Measurements from ENCODE around the gene DENND10.
"Not testable (repeated sequence)": the region's sequence is repeated elsewhere in the genome, so short reads cannot be mapped to it uniquely, and the experiment has no call there.

DENND10 gene

DNA sequence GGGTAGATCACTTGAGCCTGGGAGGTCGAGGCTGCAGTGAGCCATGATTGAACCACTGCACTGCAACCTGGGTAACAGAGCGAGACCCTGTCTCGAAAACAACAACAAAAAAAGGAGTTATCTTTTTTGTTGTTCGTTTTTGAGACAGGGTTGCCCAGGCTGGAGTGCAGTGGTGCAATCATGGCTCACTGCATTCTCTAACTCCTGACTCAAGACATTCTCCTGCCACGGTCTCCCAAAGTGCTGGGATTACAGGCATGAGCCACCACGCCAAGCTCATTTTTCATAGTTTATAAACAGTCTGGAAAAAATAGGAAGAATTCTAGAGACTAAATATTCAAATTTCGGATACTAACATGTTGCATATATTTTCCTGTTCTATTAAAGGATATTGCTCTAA is 32.2 kb downstream of the DENND10 start:
- no peak for DNase-seq
- H3K56ac ChIP-seq (ENCODE audit: low read length): no peak overlapping the region
- H2BK5ac ChIP-seq (ENCODE audit: low read length): no peak overlapping the region
- H2BK15ac ChIP-seq (replicated peaks; ENCODE audit: low read depth): no peak overlapping the region
- H3K4me3 ChIP-seq (ENCODE audit: low read length): no peak overlapping the region
- H3K27ac ChIP-seq (ENCODE audit: low read depth, low read length): no peak overlapping the region
- H3K9ac ChIP-seq (ENCODE audit: low read length): no peak overlapping the region
- H4K5ac ChIP-seq (ENCODE audit: low read length): no peak overlapping the region
- H3K18ac ChIP-seq (ENCODE audit: low read length): no peak overlapping the region
- H4K8ac ChIP-seq (ENCODE audit: low read depth, low read length): no peak overlapping the region
- no peaks in the 10 kb centered on the region for H3K79me2 ChIP-seq (ENCODE audit: control insufficient read depth, insufficient read depth, low read length)
- no peak overlapping the region for H3K23ac ChIP-seq (ENCODE audit: low read length)
- H3K4ac ChIP-seq (ENCODE audit: low read depth, low read length): no peak overlapping the region
- WGBS (ENCODE audit: extremely low coverage, insufficient coverage, low lambda C conversion rate): no CpG with 5 or more reads among the region's 7 CpGs
- H2AK5ac ChIP-seq (ENCODE audit: low read length): no peak overlapping the region
- no peak overlapping the region for H3K4me2 ChIP-seq (ENCODE audit: low read length)
- no peaks in the 10 kb centered on the region for H3K27me3 ChIP-seq (ENCODE audit: insufficient read depth, low read length, poor library complexity)
- peaks cover 2% of the 10 kb centered on the region for H3K4me1 ChIP-seq (ENCODE audit: control insufficient read depth, low read depth, low read length)
- no peaks in the 10 kb centered on the region for H3K79me1 ChIP-seq (ENCODE audit: low read length)
- H3K36me3 ChIP-seq (ENCODE audit: control insufficient read depth, insufficient read depth, low read length): peaks cover 6% of the 10 kb centered on the region
- no peak overlapping the region for H2BK120ac ChIP-seq (ENCODE audit: low read depth, low read length)

DNA sequence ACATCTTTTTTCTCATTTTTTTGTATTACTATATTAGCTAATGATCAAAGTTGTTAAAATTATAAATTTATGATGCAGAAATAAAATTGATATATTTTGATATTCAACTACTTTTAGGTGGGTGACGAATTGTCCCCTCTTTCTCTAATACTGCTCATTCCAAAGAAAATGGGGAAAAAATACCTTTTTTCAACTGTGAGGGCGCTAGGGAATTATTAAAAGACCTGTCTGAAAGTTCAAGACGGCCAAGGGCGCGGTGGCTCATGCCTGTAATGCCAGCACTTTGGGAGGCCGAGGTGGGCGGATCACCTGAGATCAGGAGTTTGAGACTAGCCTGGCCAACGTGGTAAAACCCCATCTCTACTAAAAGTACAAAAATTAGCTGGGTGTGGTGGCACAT is 34.0 kb downstream of the DENND10 start:
- WGBS (ENCODE audit: extremely low coverage, insufficient coverage, low lambda C conversion rate): no CpG with 5 or more reads among the region's 8 CpGs
- DNase-seq; H3K36me3 ChIP-seq (ENCODE audit: control insufficient read depth, insufficient read depth, low read length): not testable (repeated sequence)

DNA sequence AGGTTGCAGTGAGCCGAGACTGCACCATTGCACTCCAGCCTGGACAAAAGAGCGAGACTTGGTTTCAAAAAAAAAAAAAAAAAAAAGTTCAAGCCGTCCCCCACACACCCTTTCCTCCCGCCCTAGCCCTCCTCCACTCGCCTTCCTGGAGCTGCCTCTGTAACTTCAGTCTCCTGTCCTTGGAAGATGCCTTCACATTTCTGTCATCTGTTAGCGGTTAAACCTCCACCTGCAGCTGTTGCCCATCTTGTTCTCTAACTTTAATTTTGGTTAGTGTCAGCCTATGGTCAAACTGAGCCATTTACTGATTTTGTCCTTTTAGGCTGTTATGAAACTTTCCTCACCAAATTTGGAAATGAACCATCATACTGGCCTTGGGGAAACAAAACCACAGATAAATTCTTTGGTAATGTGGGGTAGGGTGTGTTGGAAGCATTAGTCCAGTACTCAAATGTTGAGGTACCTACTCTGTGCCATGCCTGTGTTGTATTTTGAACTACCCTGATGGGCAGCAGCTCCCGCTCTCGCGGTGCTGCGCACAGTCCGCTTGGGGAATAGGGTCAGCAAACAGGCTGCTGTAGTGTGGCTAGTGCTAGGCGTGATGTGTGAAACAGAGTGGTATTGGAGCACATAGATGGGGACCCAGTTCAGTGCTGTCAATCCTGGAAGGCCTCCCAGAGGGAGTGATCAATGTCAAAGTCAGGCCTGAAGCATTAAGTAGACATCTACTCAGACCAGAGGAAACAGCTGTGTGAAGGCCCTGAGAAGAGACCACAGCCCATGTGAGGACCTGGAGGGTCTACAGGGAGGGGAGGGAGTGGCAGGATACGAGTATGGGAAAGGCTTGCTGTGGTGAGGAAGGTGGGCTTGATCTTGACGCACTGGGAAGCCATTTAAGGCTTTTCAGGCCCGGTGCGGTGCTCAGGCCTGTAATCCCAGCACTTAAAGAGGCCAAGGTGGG is 34.7 kb downstream of the DENND10 start:
- peaks cover 1% of the 10 kb centered on the region for H3K36me3 ChIP-seq (ENCODE audit: control insufficient read depth, insufficient read depth, low read length)
- no peak overlapping the region for H2AK5ac ChIP-seq (ENCODE audit: low read length)
- H2BK120ac ChIP-seq (ENCODE audit: low read depth, low read length): no peak overlapping the region
- no peaks in the 10 kb centered on the region for H3K79me2 ChIP-seq (ENCODE audit: control insufficient read depth, insufficient read depth, low read length)
- no peak overlapping the region for H3K4ac ChIP-seq (ENCODE audit: low read depth, low read length)
- H3K4me3 ChIP-seq (ENCODE audit: low read length): no peak overlapping the region
- no peak overlapping the region for H3K4me2 ChIP-seq (ENCODE audit: low read length)
- H3K79me1 ChIP-seq (ENCODE audit: low read length): no peaks in the 10 kb centered on the region
- DNase-seq: no peak
- H3K23ac ChIP-seq (ENCODE audit: low read length): no peak overlapping the region
- H2BK15ac ChIP-seq (replicated peaks; ENCODE audit: low read depth): no peak overlapping the region
- no peak overlapping the region for H4K8ac ChIP-seq (ENCODE audit: low read depth, low read length)
- H3K27me3 ChIP-seq (ENCODE audit: insufficient read depth, low read length, poor library complexity): no peaks in the 10 kb centered on the region
- no peak overlapping the region for H4K5ac ChIP-seq (ENCODE audit: low read length)
- peaks cover 2% of the 10 kb centered on the region for H3K4me1 ChIP-seq (ENCODE audit: control insufficient read depth, low read depth, low read length)
- no peak overlapping the region for H2BK5ac ChIP-seq (ENCODE audit: low read length)
- no peak overlapping the region for H3K9ac ChIP-seq (ENCODE audit: low read length)
- H3K27ac ChIP-seq (ENCODE audit: low read depth, low read length): no peak overlapping the region
- H3K18ac ChIP-seq (ENCODE audit: low read length): no peak overlapping the region
- no CpG with 5 or more reads among the region's 16 CpGs for WGBS (ENCODE audit: extremely low coverage, insufficient coverage, low lambda C conversion rate)
- no peak overlapping the region for H3K56ac ChIP-seq (ENCODE audit: low read length)

More for the DNA sequence above, 34.0 kb downstream of the DENND10 start:
- not testable (repeated sequence) for H2BK15ac ChIP-seq (replicated peaks; ENCODE audit: low read depth); H2AK5ac ChIP-seq (ENCODE audit: low read length); H3K4ac ChIP-seq (ENCODE audit: low read depth, low read length); H3K79me2 ChIP-seq (ENCODE audit: control insufficient read depth, insufficient read depth, low read length); H4K8ac ChIP-seq (ENCODE audit: low read depth, low read length); H3K79me1 ChIP-seq (ENCODE audit: low read length); H2BK120ac ChIP-seq (ENCODE audit: low read depth, low read length); H3K23ac ChIP-seq (ENCODE audit: low read length); H3K9ac ChIP-seq (ENCODE audit: low read length); H3K56ac ChIP-seq (ENCODE audit: low read length); H3K4me1 ChIP-seq (ENCODE audit: control insufficient read depth, low read depth, low read length); H2BK5ac ChIP-seq (ENCODE audit: low read length); H3K27me3 ChIP-seq (ENCODE audit: insufficient read depth, low read length, poor library complexity); H3K4me3 ChIP-seq (ENCODE audit: low read length); H3K4me2 ChIP-seq (ENCODE audit: low read length); H3K27ac ChIP-seq (ENCODE audit: low read depth, low read length); H3K18ac ChIP-seq (ENCODE audit: low read length); H4K5ac ChIP-seq (ENCODE audit: low read length)

DNA sequence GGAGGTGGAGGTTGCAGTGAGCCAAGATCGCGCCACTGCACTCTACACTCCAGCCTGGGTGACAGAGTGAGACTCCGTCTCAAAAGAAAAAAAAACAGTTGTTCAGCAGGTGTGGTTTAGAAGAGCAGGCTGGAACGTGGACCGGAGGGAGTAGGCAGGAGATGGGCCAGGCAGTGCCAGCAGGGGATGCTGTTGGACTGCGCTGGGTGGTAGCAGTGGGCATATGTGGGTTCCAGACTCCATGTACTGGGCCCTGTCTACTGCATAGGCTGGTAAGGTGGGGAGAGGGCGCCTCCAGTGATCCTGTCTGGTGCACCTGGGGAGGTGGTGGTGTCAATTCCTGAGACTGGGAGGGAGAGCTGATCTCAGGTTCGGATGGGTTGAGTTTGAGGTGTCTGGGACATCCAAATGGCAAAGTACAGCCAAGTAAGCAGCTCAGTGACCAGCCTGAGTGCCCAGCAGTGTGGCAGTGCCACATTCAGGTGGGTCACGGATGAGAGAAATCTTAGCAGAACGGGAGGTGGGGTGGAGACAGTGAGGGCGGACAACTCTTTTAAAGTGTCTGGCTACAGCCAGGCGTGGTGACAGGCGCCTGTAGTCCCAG is 35.7 kb downstream of the DENND10 start:
- Histone ChIP-seq H3K9ac (ENCODE audit: low read length) (no peak overlapping the region), H3K27me3 (ENCODE audit: insufficient read depth, low read length, poor library complexity) (no peaks in the 10 kb centered on the region), H3K36me3 (ENCODE audit: control insufficient read depth, insufficient read depth, low read length) (peaks cover 1% of the 10 kb centered on the region), H3K27ac (ENCODE audit: low read depth, low read length) (no peak overlapping the region), H3K4me2 (ENCODE audit: low read length) (no peak overlapping the region), H2BK5ac (ENCODE audit: low read length) (no peak overlapping the region), H4K5ac (ENCODE audit: low read length) (no peak overlapping the region), H3K23ac (ENCODE audit: low read length) (no peak overlapping the region), H3K79me1 (ENCODE audit: low read length) (no peaks in the 10 kb centered on the region), H3K4ac (ENCODE audit: low read depth, low read length) (no peak overlapping the region), H2BK120ac (ENCODE audit: low read depth, low read length) (no peak overlapping the region), H3K18ac (ENCODE audit: low read length) (no peak overlapping the region), H3K4me3 (ENCODE audit: low read length) (no peak overlapping the region), H4K8ac (ENCODE audit: low read depth, low read length) (no peak overlapping the region), H2BK15ac (replicated peaks; ENCODE audit: low read depth) (no peak overlapping the region), H3K4me1 (ENCODE audit: control insufficient read depth, low read depth, low read length) (peaks cover 2% of the 10 kb centered on the region), H3K56ac (ENCODE audit: low read length) (no peak overlapping the region), H2AK5ac (ENCODE audit: low read length) (peak overlapping the region; percentile 74), H3K79me2 (ENCODE audit: control insufficient read depth, insufficient read depth, low read length) (no peaks in the 10 kb centered on the region)
- no CpG with 5 or more reads among the region's 13 CpGs for WGBS (ENCODE audit: extremely low coverage, insufficient coverage, low lambda C conversion rate)
- DNase-seq: peak; percentile 54

DNA sequence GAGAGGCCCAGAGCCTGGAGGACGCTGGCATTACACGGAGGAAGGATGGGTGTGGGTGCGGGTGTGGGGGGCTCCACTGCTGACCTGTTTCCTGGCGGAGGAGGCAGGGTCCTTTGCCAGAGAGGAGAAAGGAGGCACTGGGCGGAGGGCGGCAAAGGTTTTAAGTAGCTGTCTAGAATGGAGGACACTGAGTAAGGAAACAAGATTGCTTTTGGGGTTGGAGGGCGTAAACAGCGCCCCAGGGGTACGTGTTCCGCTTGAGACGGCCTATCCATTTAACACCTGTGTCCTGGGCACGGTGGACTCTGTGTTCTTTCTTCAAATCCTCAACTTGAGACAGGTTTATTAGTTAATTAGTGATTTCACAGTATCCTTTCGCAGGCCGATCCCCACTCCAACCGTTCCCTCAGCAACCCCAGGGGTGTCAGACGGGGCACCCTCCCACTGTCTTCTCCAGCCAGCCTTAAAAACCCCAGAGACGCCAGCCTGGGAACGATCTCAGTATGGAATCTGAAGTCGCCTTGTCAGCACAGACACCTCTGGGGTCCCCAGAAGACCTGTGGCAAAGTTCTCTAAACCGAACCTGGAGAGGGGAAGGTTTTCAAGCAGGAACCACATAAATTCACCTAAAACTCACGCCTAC is 36.8 kb downstream of the DENND10 start:
- no peak overlapping the region for H4K5ac ChIP-seq (ENCODE audit: low read length)
- no peak overlapping the region for H2AK5ac ChIP-seq (ENCODE audit: low read length)
- H3K27ac ChIP-seq (ENCODE audit: low read depth, low read length): peak overlapping the region; percentile 39
- H3K4ac ChIP-seq (ENCODE audit: low read depth, low read length): no peak overlapping the region
- peak; percentile 73 for DNase-seq
- no peaks in the 10 kb centered on the region for H3K27me3 ChIP-seq (ENCODE audit: insufficient read depth, low read length, poor library complexity)
- H2BK5ac ChIP-seq (ENCODE audit: low read length): no peak overlapping the region
- H3K4me1 ChIP-seq (ENCODE audit: control insufficient read depth, low read depth, low read length): peaks cover 2% of the 10 kb centered on the region
- no peaks in the 10 kb centered on the region for H3K79me1 ChIP-seq (ENCODE audit: low read length)
- H3K79me2 ChIP-seq (ENCODE audit: control insufficient read depth, insufficient read depth, low read length): no peaks in the 10 kb centered on the region
- no peak overlapping the region for H2BK120ac ChIP-seq (ENCODE audit: low read depth, low read length)
- no peak overlapping the region for H2BK15ac ChIP-seq (replicated peaks; ENCODE audit: low read depth)
- H3K4me2 ChIP-seq (ENCODE audit: low read length): no peak overlapping the region
- WGBS (ENCODE audit: extremely low coverage, insufficient coverage, low lambda C conversion rate): no CpG with 5 or more reads among the region's 21 CpGs
- H3K18ac ChIP-seq (ENCODE audit: low read length): no peak overlapping the region
- peak overlapping the region; percentile 34 for H3K56ac ChIP-seq (ENCODE audit: low read length)
- H3K9ac ChIP-seq (ENCODE audit: low read length): no peak overlapping the region
- no peak overlapping the region for H4K8ac ChIP-seq (ENCODE audit: low read depth, low read length)
- H3K36me3 ChIP-seq (ENCODE audit: control insufficient read depth, insufficient read depth, low read length): peaks cover 1% of the 10 kb centered on the region
- no peak overlapping the region for H3K23ac ChIP-seq (ENCODE audit: low read length)
- no peak overlapping the region for H3K4me3 ChIP-seq (ENCODE audit: low read length)
